Activated B cell treated with CpG ODN at 0.5 μM for 24 hours (primary cell): ENCODE measurements around the gene OXSR1. TPM values are rescaled to one million over a fixed set of nuclear protein-coding genes. Genes with fewer than 3 reads are reported as not detected.

Experiments
- ATAC-seq: fragments of 200-7000 bp; cut with Tn5 transposase; one replicate; pipeline ENCODE4 v1.10.0; 2021; ENCODE audit warnings: low read depth, mild to moderate bottlenecking, moderate library complexity
- CTCF ChIA-PET: fragments of 350-600 bp; sonication (Branson Sonifier 250); formaldehyde crosslinking; loops from one replicate; lab custom pipeline; 2021; ENCODE audit warnings: antibody characterized with exemption; lab: Charles Lee
- POLR2A ChIA-PET: fragments of 350-600 bp; sonication (Branson Sonifier 250); formaldehyde crosslinking; loops from one replicate; lab custom pipeline; 2021; ENCODE audit warnings: antibody characterized with exemption; lab: Charles Lee
- DNase-seq: peaks from one replicate; pipeline ENCODE4 v3.0.0; 2022
- H3K27ac Mint-ChIP-seq: one replicate; pipeline ENCODE4 v1.8.0; 2020; ENCODE audit warnings: mixed read lengths
- H3K27me3 Mint-ChIP-seq: one replicate; pipeline ENCODE4 v1.8.0; 2021; ENCODE audit warnings: mixed read lengths
- H3K36me3 Mint-ChIP-seq: one replicate; pipeline ENCODE4 v1.8.0; 2021; ENCODE audit warnings: low read depth, mixed read lengths
- H3K4me1 Mint-ChIP-seq: one replicate; pipeline ENCODE4 v1.8.0; 2021; ENCODE audit warnings: mixed read lengths
- H3K4me3 Mint-ChIP-seq: one replicate; pipeline ENCODE4 v1.8.0; 2020; ENCODE audit warnings: mild to moderate bottlenecking, mixed read lengths
- H3K9me3 Mint-ChIP-seq: one replicate; pipeline ENCODE4 v1.8.0; 2020; ENCODE audit warnings: mixed read lengths
- intact Hi-C: fragments of 100-400 bp; cut with micrococcal nuclease; formaldehyde crosslinking; loops from one replicate; pipeline ENCODE4 v1.15.1; 2024
- total RNA-seq: library from RNA; stranded (reverse); gene quantifications from 2 replicates; pipeline ENCODE4 v1.2.3, GENCODE V29; 2022
- TF ChIP-seq, protein P1 (sequence below): fragments of 200-600 bp; IDR thresholded peaks from one replicate; pipeline ENCODE4 v1.8.0; 2022; ENCODE audit warnings: antibody characterized with exemption, mild to moderate bottlenecking

The OXSR1 gene
- total RNA-seq, 1 donor from 2014 or later: 40.2 TPM

DNA sequence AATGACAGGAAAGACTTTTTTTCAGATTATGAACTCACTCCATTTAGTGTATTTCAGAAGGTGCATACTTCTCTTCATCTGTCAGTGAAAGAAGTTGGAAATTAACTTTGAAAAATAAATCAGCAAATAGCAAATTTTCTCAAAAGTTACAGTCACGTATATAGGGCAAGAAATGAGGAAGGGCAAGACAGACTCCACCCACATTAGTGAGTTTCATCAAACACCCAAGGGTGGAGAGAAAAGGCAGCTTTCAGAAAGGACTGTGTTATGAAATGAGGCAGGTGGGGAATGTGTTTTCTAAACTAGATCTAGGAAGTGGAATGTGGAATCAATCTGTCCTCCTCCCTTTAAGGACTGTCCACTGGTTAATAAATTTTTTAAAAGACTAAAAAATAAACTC lies 103.2 kb downstream of the OXSR1 start:
- no peaks in the 10 kb centered on the region for H3K9me3 Mint-ChIP-seq
- ChIA-PET POLR2A (interaction anchor here (1.0 to 1.3 kb wide), 2 partner anchors 103 to 132 kb away, joined by 3 to 5 read pairs; partner anchors contain the start of genes ACAA1 and OXSR1), CTCF (no interaction called here)
- no peak for DNase-seq
- H3K27me3 Mint-ChIP-seq: no peaks in the 10 kb centered on the region
- TF ChIP-seq, protein P1, sequence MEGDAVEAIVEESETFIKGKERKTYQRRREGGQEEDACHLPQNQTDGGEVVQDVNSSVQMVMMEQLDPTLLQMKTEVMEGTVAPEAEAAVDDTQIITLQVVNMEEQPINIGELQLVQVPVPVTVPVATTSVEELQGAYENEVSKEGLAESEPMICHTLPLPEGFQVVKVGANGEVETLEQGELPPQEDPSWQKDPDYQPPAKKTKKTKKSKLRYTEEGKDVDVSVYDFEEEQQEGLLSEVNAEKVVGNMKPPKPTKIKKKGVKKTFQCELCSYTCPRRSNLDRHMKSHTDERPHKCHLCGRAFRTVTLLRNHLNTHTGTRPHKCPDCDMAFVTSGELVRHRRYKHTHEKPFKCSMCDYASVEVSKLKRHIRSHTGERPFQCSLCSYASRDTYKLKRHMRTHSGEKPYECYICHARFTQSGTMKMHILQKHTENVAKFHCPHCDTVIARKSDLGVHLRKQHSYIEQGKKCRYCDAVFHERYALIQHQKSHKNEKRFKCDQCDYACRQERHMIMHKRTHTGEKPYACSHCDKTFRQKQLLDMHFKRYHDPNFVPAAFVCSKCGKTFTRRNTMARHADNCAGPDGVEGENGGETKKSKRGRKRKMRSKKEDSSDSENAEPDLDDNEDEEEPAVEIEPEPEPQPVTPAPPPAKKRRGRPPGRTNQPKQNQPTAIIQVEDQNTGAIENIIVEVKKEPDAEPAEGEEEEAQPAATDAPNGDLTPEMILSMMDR: no peak
- no peaks in the 10 kb centered on the region for H3K36me3 Mint-ChIP-seq
- ATAC-seq: peak; percentile 73
- H3K4me3 Mint-ChIP-seq: peak overlapping the region; percentile 47
- no peak overlapping the region for H3K27ac Mint-ChIP-seq
- intact Hi-C loops: no loop called here
- H3K4me1 Mint-ChIP-seq: peaks cover 28% of the 10 kb centered on the region

DNA sequence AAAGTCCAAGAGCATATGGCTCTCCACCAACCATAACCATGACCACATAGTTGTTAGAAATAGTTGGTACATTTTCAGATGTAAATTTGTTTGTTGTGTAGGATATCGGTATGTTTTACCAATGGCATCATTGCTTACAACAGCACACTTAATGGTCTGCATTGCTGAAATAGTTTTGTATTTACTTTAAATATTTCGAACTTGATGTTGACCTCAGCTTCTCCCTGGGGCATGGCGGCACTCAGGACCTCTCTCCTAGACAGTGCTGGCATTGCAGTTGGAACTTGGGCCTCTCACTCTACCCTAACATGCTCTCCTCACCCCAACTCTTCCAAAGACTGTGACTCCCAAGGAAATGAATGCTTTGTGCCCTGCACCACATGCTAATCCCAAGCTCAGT lies 105.3 kb downstream of the OXSR1 start:
- CTCF ChIA-PET: no interaction called here
- Mint-ChIP-seq H3K27me3 (no peaks in the 10 kb centered on the region), H3K27ac (no peak overlapping the region), H3K4me3 (no peak overlapping the region), H3K9me3 (no peaks in the 10 kb centered on the region), H3K4me1 (peaks cover 28% of the 10 kb centered on the region), H3K36me3 (no peaks in the 10 kb centered on the region)
- DNase-seq (no peak), ATAC-seq (no peak)
- TF ChIP-seq, protein P1: no peak
- intact Hi-C loops: no loop called here
- POLR2A ChIA-PET: no interaction called here

DNA sequence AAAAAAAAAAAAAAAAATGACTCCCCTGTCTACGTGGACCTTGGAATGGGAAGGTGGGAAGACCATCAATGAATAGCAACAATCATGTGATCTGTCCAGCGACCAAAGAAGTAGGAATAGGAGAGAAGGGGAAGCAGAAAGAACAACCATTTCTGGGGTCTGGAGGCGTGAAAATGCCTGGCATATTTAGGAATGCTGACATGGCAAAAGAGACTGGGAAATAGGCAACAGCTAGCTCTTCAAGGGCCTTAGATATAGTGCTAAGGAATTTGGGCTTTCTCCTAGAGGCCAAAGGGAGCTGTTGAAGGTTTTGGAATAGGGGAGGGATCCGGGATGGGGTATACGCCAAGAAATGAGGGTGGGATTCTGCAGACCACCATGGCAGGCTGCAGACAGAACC lies 106.2 kb downstream of the OXSR1 start:
- no peaks in the 10 kb centered on the region for H3K9me3 Mint-ChIP-seq
- TF ChIP-seq, protein P1: no peak
- ATAC-seq (no peak), DNase-seq (no peak)
- H3K4me3 Mint-ChIP-seq: no peak overlapping the region
- no peak overlapping the region for H3K27ac Mint-ChIP-seq
- ChIA-PET CTCF (no interaction called here), POLR2A (no interaction called here)
- peaks cover 28% of the 10 kb centered on the region for H3K4me1 Mint-ChIP-seq
- H3K27me3 Mint-ChIP-seq: no peaks in the 10 kb centered on the region
- no peaks in the 10 kb centered on the region for H3K36me3 Mint-ChIP-seq
- intact Hi-C loops: no loop called here

DNA sequence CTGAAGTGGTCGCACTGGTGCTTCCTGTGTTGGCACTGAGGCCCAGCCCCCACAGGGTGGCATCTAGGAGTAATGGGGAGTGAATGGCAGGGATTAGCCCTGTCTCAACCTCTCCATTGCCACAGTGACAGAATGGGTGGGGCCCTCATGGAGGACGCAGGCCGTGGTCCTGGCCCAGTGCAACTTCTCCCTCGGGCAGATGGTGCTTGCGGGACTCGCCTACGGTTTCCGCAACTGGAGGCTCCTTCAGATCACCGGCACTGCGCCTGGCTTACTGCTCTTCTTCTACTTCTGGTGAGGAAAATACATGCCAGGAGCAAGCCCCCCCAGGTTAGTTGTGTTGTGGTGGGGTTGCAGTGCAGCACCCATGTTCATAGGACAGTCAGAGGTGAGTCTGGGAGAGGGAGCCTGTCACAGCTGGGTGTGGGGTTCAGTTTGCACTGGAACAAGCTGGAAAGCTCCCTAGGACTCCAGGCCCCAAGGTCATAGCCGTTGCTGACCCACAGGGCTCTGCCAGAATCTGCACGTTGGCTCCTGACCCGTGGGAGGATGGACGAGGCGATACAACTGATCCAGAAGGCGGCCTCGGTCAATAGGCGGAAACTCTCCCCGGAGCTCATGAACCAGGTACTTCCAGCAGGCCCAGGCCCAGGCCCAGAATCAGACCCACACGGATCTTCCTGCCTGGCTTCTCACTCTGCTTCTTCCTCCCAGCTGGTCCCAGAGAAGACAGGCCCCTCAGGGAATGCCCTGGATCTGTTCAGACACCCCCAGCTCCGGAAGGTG lies 109.7 kb downstream of the OXSR1 start:
- POLR2A ChIA-PET: no interaction called here
- CTCF ChIA-PET: no interaction called here
- intact Hi-C loops: no loop called here
- DNase-seq: no peak
- no peak overlapping the region for H3K4me3 Mint-ChIP-seq
- no peak overlapping the region for H3K27ac Mint-ChIP-seq
- TF ChIP-seq, protein P1: no peak
- no peaks in the 10 kb centered on the region for H3K36me3 Mint-ChIP-seq
- H3K27me3 Mint-ChIP-seq: no peaks in the 10 kb centered on the region
- H3K4me1 Mint-ChIP-seq: peaks cover 9% of the 10 kb centered on the region
- H3K9me3 Mint-ChIP-seq: no peaks in the 10 kb centered on the region
- no peak for ATAC-seq

DNA sequence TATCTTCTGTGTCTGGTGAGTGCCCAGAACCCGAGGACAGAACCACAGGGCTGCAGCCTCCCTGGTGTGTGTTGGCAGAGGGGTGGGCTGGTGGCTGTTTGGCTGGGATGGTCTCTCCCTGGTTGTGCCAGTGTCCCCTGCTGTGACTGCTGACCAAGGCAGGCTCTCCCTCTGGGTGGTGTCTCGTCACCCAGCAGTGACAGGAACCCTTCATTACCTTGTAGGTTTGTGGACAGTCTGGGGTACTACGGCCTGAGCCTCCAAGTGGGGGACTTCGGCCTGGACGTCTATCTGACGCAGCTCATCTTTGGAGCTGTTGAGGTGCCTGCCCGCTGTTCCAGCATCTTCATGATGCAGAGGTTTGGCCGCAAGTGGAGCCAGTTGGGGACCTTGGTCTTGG lies 110.3 kb downstream of the OXSR1 start:
- intact Hi-C loops: no loop called here
- Mint-ChIP-seq H3K4me3 (no peak overlapping the region), H3K36me3 (no peaks in the 10 kb centered on the region), H3K27ac (no peak overlapping the region), H3K4me1 (peaks cover 9% of the 10 kb centered on the region), H3K9me3 (no peaks in the 10 kb centered on the region), H3K27me3 (no peaks in the 10 kb centered on the region)
- no peak for DNase-seq
- no peak for ATAC-seq
- TF ChIP-seq, protein P1: no peak
- CTCF ChIA-PET: no interaction called here
- POLR2A ChIA-PET: no interaction called here
